ENCODE data around the gene ARFGEF2. TPM values are rescaled to one million over a fixed set of nuclear protein-coding genes. Genes with fewer than 3 reads are reported as not detected.

Gene ARFGEF2
- total RNA-seq, 1 donor from 2014 or later: 21.9 TPM

GRCh38 chr20:49045440-49046086 lies 124.1 kb downstream of the ARFGEF2 start:
- H3K27ac ChIP-seq: peak overlapping the region; percentile 96
- no peaks in the 10 kb centered on the region for H3K9me3 ChIP-seq
- no peak for DNase-seq (ENCODE audit: extremely low spot score in 2 of 2)
- intact Hi-C loops (cut with DNase I): no loop called here
- peak overlapping the region; percentile 78 to 99 for H3K4me3 ChIP-seq
- H3K4me1 ChIP-seq: peaks cover 23% of the 10 kb centered on the region
- H3K27me3 ChIP-seq: no peaks in the 10 kb centered on the region
- TF ChIP-seq POLR2AphosphoS5 (IDR thresholded peaks at IDR 0.05; ENCODE audit: insufficient read depth in 1 of 2, low read depth in 1 of 2) (no peak), CTCF (IDR thresholded peaks at IDR 0.05) (no peak), POLR2A (IDR thresholded peaks at IDR 0.05) (no peak)
- no peaks in the 10 kb centered on the region for H3K36me3 ChIP-seq

- DNase-seq (ENCODE audit: extremely low spot score in 2 of 2): peak; percentile 95 to 98
- no peaks in the 10 kb centered on the region for H3K36me3 ChIP-seq
- peaks cover 28% of the 10 kb centered on the region for H3K4me1 ChIP-seq
- H3K27ac ChIP-seq: peak within 1 kb of the TSS; percentile 96
- no peaks in the 10 kb centered on the region for H3K27me3 ChIP-seq
- H3K4me3 ChIP-seq: peak within 1 kb of the TSS; percentile 78 to 99
- intact Hi-C loops (cut with DNase I): no loop called here
- H3K9me3 ChIP-seq: no peaks in the 10 kb centered on the region
- TF ChIP-seq POLR2A (IDR thresholded peaks at IDR 0.05) (peak in 1 of 2 donors; percentile 85), POLR2AphosphoS5 (IDR thresholded peaks at IDR 0.05; ENCODE audit: insufficient read depth in 1 of 2, low read depth in 1 of 2) (peak; percentile 90 to 99), CTCF (IDR thresholded peaks at IDR 0.05) (peak in 1 of 3 experiments; percentile 51)
These were observed 124.8 kb downstream of the ARFGEF2 start, which contains the start of gene CSE1L for GRCh38 chr20:49046087-49046900. TSS of gene CSE1L (plus strand) at chr20:49046312. CDS start at chr20:49058464, 12,152 bp downstream.

GRCh38 chr20:49052334-49052733 lies 130.8 kb downstream of the ARFGEF2 start:
- DNase-seq (ENCODE audit: extremely low spot score in 2 of 2): no peak
- Histone ChIP-seq H3K27me3 (no peaks in the 10 kb centered on the region), H3K4me1 (peaks cover 46% of the 10 kb centered on the region), H3K27ac (no peak overlapping the region), H3K4me3 (no peak overlapping the region), H3K9me3 (no peaks in the 10 kb centered on the region), H3K36me3 (peaks cover 0 to 4% of the 10 kb centered on the region in 2 donors)
- intact Hi-C loops (cut with DNase I): no loop called here
- TF ChIP-seq POLR2AphosphoS5 (IDR thresholded peaks at IDR 0.05; ENCODE audit: insufficient read depth in 1 of 2, low read depth in 1 of 2): no peak

GRCh38 chr20:49054056-49054643 lies 132.6 kb downstream of the ARFGEF2 start:
- intact Hi-C loops (cut with DNase I): no loop called here
- H3K27me3 ChIP-seq: no peaks in the 10 kb centered on the region
- H3K36me3 ChIP-seq: peaks cover 0 to 4% of the 10 kb centered on the region in 2 donors
- peaks cover 30% of the 10 kb centered on the region for H3K4me1 ChIP-seq
- no peaks in the 10 kb centered on the region for H3K9me3 ChIP-seq
- no peak for DNase-seq (ENCODE audit: extremely low spot score in 2 of 2)
- no peak overlapping the region for H3K27ac ChIP-seq
- H3K4me3 ChIP-seq: no peak overlapping the region
- no peak for TF ChIP-seq POLR2A (IDR thresholded peaks at IDR 0.05)
- no peak for TF ChIP-seq CTCF (IDR thresholded peaks at IDR 0.05)
- no peak for TF ChIP-seq POLR2AphosphoS5 (IDR thresholded peaks at IDR 0.05; ENCODE audit: insufficient read depth in 1 of 2, low read depth in 1 of 2)

- H3K36me3 ChIP-seq: peaks cover 0 to 31% of the 10 kb centered on the region in 2 donors
- TF ChIP-seq POLR2A (IDR thresholded peaks at IDR 0.05) (no peak), POLR2AphosphoS5 (IDR thresholded peaks at IDR 0.05; ENCODE audit: insufficient read depth in 1 of 2, low read depth in 1 of 2) (no peak), CTCF (IDR thresholded peaks at IDR 0.05) (no peak)
- H3K9me3 ChIP-seq: no peaks in the 10 kb centered on the region
- no peaks in the 10 kb centered on the region for H3K27me3 ChIP-seq
- DNase-seq (ENCODE audit: extremely low spot score in 2 of 2): no peak
- intact Hi-C loops (cut with DNase I): no loop called here
- no peaks in the 10 kb centered on the region for H3K4me1 ChIP-seq
- no peak overlapping the region for H3K27ac ChIP-seq
- no peak overlapping the region for H3K4me3 ChIP-seq
These were observed 141.8 kb downstream of the ARFGEF2 start for GRCh38 chr20:49063279-49063678.
